HG02678 (cell line): ENCODE results near the gene CAPZB.

ENCODE experiments used
- ATAC-seq: cut with Tn5 transposase; IDR thresholded peaks from one replicate; pipeline ENCODE4 v1.9.1; 2021; ENCODE audit warnings: mild to moderate bottlenecking, moderate library complexity; ENCODE audit not compliant: unreplicated experiment

CAPZB gene

DNA sequence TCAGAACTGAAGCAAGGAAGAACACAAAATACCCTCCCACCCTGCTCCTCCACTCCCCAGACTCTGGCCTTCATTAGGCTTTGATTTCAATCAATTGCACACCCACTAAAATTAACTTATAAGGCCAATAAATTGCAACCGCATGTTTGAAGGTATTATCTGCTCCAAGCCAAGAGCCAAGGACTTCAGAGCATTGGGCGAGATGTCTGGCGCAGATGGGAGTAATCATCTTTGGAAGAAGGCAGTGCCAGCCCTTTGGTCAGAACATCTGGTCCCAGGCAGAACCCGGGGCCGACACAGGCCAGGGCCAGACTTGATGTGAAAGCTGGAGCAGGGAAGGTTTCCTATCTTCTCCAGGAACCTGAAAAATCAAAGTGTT lies 113.2 kb downstream of the CAPZB start:
- no peak for ATAC-seq

GRCh38 chr1:19371226-19372135 lies 113.9 kb downstream of the CAPZB start:
- ATAC-seq: no peak

DNA sequence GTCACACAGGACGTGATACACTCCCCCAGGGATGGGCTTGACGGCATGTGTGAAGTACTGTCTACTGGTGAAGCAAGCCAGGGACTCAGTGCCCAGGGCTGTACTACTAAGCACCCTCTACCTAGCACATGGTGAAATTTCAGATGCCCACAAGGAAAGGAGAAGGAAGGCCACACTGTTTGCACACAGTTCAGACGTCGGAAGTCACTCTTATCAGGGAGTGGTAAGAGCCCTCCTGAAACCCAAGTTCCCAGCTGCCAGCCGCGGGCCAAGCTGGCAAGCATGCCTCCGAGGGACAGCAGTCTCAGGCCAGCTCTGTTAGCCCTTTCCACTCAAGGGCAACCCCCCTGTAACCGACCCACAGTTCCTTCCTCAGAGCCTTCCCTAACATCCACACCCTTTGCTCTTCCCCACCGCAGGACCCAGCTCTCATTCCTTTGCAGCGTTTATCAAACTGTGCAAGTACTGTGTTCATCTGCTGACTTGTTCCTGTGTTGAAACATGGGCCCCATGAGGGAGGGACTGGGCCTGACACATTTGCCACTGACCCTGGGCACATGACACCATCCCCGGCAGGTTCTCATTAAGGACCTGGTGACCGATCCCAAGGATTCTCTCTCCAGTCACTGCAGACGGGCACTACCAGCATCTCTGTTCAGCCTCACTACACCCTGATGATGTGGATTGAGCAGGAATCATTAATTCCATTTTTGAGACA lies 114.7 kb downstream of the CAPZB start:
- ATAC-seq: no peak

- no peak for ATAC-seq
These were observed 115.8 kb downstream of the CAPZB start for GRCh38 chr1:19369396-19370090.

GRCh38 chr1:19368964-19369363 lies 116.4 kb downstream of the CAPZB start:
- no peak for ATAC-seq

- ATAC-seq: no peak
These were observed 117.3 kb downstream of the CAPZB start for GRCh38 chr1:19368050-19368449.

DNA sequence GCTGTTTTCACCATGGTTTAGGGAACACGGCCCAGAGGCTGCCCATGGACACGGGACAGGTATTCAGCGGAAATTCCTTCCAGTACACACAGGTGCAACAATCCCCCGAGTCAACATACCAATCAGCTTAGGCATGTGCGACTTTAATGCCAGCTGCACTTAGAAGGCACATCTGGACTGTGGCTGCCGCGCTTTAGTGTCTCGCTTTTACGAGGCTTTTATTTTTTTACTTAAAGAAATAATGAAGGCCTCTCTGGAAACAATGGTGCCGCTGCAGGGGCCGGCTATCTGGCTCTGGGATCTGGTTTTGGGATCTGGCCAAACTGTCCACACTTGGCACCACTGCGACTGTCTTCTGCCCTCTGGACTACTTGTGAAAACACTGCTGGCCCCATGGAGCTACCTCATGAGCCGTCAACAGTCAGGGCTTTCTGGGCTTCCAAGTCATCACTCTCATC lies 117.7 kb downstream of the CAPZB start:
- no peak for ATAC-seq

GRCh38 chr1:19366599-19367536 lies 118.5 kb downstream of the CAPZB start:
- ATAC-seq: no peak

DNA sequence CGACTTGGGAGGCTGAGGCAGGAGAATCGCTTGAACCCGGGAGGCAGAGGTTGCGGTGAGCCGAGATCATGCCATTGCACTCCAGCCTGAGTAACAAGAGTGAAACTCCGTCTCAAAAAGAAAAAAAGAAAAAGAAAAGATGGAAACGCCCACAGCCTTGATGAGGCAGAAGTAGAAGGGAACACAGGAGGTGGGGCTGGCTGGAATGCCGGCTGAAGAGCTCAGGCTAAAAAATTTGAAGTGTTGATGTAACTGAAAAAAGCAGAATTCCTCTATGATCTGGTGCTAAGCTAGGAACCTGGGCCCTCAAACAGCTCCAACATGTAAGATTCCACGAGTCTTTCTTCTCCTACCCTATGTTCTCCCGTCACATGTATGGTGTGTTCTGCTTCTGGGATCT lies 119.6 kb downstream of the CAPZB start:
- ATAC-seq: no peak

GRCh38 chr1:19363536-19364152 lies 121.7 kb downstream of the CAPZB start:
- no peak for ATAC-seq

DNA sequence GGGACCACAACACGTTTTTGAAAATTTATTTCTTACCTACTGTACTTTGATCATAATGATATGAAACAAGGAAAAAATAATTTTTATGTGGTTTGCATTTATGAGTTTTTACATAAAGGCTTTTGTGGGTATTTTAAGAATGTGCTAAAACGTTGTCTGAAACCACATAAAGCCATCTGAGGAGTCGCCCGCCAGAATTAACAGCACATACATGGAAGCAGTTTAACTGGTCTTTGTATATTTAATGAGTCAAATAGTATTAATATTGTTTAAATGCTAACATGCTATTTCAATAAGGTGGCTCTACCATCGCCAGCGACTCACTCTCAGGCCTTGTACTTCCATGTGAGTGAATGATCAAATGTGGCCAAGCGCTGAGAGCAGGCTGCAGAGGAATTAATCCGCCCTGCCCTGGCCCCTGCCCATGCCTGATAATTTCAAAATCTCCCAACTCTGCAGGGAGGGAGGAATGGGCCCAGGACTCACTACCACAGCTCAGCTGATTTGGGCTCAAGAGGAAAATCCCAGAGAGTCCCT lies 123.7 kb downstream of the CAPZB start:
- ATAC-seq: no peak

GRCh38 chr1:19360843-19361610 lies 124.3 kb downstream of the CAPZB start:
- ATAC-seq: no peak

DNA sequence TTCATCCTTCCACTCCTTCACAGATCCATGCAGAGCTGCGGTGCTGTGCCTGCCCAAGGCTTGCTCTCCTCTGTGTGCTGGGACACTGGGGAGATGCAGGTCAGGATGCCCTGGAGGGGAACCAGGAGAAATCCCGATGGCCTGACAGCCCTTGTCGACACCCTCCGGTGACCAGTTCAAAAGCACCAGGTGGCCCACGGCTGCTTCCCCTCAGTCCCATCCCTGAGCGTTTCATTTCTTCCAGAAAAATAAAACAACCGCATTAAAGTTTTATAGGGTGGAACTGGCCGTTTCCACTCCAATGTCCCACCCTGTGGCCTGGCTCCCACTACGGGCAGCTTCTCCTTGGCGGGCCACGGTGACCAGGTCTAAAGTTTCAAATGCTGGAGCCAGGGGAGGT lies 124.9 kb downstream of the CAPZB start:
- no peak for ATAC-seq

GRCh38 chr1:19360016-19360415 lies 125.3 kb downstream of the CAPZB start:
- ATAC-seq: no peak

- no peak for ATAC-seq
These were observed 126.0 kb downstream of the CAPZB start for GRCh38 chr1:19359357-19359756.

DNA sequence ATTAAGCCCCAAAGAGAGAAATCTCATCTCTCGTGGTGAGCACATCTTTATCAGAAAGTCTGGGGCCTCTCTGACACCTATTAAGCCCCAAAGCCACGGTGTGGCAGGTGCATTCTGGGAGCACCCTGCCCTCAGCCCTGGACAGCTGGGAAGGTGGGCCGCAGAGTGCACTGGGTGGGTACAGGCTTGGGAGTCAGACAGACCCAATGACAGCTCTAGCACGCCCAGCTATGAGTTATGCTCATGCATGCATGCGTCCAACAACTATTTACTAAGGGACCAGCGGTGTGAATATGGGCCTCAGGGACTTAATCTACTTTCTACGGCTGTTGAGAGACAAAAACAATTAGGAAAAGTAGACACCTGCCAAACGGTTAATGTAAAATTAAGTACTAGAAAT lies 126.6 kb downstream of the CAPZB start:
- no peak for ATAC-seq

GRCh38 chr1:19357299-19357986 lies 127.9 kb downstream of the CAPZB start:
- ATAC-seq: no peak

DNA sequence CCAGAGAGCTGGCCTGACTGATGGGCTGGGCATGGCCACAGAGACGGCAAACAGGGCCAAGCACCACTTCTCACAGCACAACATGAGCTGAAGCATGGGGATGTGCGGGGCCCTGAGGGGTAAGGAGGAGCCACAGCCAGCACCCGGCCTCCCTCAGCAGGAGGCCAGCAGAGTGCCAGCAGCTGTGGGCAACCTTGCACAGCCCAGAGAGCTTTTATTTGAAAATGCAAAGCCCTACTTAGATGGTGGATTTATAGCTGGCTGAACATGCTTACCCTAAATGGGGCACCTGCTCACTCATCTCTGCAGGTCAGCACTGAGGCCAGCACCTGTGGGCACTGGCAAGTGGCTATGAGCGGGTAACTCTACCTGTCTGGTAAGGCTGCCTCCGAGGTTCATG lies 129.1 kb downstream of the CAPZB start:
- ATAC-seq: no peak
